H54 (cell line): ENCODE data around the gene CES3.

Experiments used
- DNase-seq: peaks from one replicate; pipeline ENCODE4 v3.0.0; 2011; ENCODE audit warnings: low spot score, mixed read lengths; ENCODE audit not compliant: insufficient read length
- FAIRE-seq: peaks from 3 replicates; lab custom pipeline; 2011; peaks lifted over from hg19 to GRCh38; lab: Jason Lieb, UNC
- POLR2A ChIP-seq: IDR thresholded peaks from 2 replicates; pipeline ENCODE4 v1.6.1; 2011; ENCODE audit warnings: low read depth, mild to moderate bottlenecking, low read length

The CES3 gene

GRCh38 chr16:67022531-67023214 is 61.6 kb downstream of the CES3 start:
- no peak for TF ChIP-seq POLR2A
- FAIRE-seq (no peak), DNase-seq (no peak)

GRCh38 chr16:67023689-67024088 is 62.6 kb downstream of the CES3 start:
- TF ChIP-seq POLR2A = no peak
- FAIRE-seq (no peak), DNase-seq (no peak)
